H1 (cell line): Measurements from ENCODE around the gene USP9Y. TPM values are rescaled to one million over a fixed set of nuclear protein-coding genes. Genes with fewer than 3 reads are reported as not detected.

Experiments used
- CTCF ChIA-PET: fragments of 300-600 bp; sonication (Branson Sonifier 250); formaldehyde crosslinking; loops from one replicate; lab custom pipeline; 2021; ENCODE audit not compliant: partially characterized antibody; lab: Charles Lee
- POLR2A ChIA-PET: fragments of 300-600 bp; sonication (Branson Sonifier 250); formaldehyde crosslinking; loops from one replicate; lab custom pipeline; 2021; ENCODE audit warnings: inconsistent platforms; ENCODE audit not compliant: partially characterized antibody; lab: Charles Lee
- DNase-seq, 2 experiments: peaks; one replicate each; pipeline versions ENCODE4 v3.0.0 to v3.0.0-alpha.2; 2010 to 2022; ENCODE audit warnings: low spot score in 2 of 2, low read depth in 1 of 2, mixed read lengths in 1 of 2
- FAIRE-seq: peaks from 2 replicates; lab custom pipeline; 2011; peaks lifted over from hg19 to GRCh38; lab: Jason Lieb, UNC
- H2AFZ ChIP-seq: 2 replicates; pipeline ENCODE4 v1.8.1; 2012; ENCODE audit warnings: low read length, inconsistent platforms
- H2AK5ac ChIP-seq: 2 replicates; pipeline ENCODE4 v1.6.1; 2013; ENCODE audit warnings: low read depth, low read length
- H2BK120ac ChIP-seq: replicated peaks from 2 replicates; pipeline ENCODE3; 2013; ENCODE audit warnings: low read depth, low read length, inconsistent platforms
- H2BK12ac ChIP-seq: 2 replicates; pipeline ENCODE4 v1.6.1; 2013; ENCODE audit warnings: low read depth, low read length
- H2BK15ac ChIP-seq: 2 replicates; pipeline ENCODE4 v1.6.1; 2013; ENCODE audit warnings: low read length
- H2BK20ac ChIP-seq: 2 replicates; pipeline ENCODE4 v1.6.1; 2013; ENCODE audit warnings: low read length
- H2BK5ac ChIP-seq: 2 replicates; pipeline ENCODE4 v1.6.1; 2013; ENCODE audit warnings: low read depth, low read length
- H3K14ac ChIP-seq: 2 replicates; pipeline ENCODE4 v1.6.1; 2013; ENCODE audit warnings: inconsistent platforms; ENCODE audit not compliant: insufficient read length
- H3K18ac ChIP-seq: 2 replicates; pipeline ENCODE4 v1.6.1; 2013; ENCODE audit warnings: low read length; ENCODE audit errors: extremely low read depth
- H3K23ac ChIP-seq: 2 replicates; pipeline ENCODE4 v1.6.1; 2013; ENCODE audit warnings: inconsistent platforms; ENCODE audit not compliant: insufficient read length
- H3K23me2 ChIP-seq: 2 replicates; pipeline ENCODE4 v1.6.1; 2013; ENCODE audit warnings: low read depth, low read length
- H3K27ac ChIP-seq: 2 replicates; pipeline ENCODE4 v1.6.1; 2011; ENCODE audit warnings: low read depth, low read length, inconsistent platforms
- H3K27me3 ChIP-seq, 4 experiments: replicated peaks in 1 of 4; 1 replicate in 1 of 4; 2 replicates in 3 of 4; pipeline versions ENCODE4 v1.6.1 to v1.8.1; 2011 to 2013; ENCODE audit warnings: low read length in 3 of 4, mild to moderate bottlenecking in 3 of 4, inconsistent platforms in 2 of 4, mixed read lengths in 2 of 4, moderate library complexity in 1 of 4; ENCODE audit not compliant: control insufficient read depth in 3 of 4, insufficient read depth in 3 of 4; ENCODE audit errors: extremely low read depth in 1 of 4
- H3K36me3 ChIP-seq, 4 experiments: 2 replicates each; pipeline versions ENCODE4 v1.6.1 to v1.8.1; 2011 to 2013; ENCODE audit warnings: mild to moderate bottlenecking in 4 of 4, low read length in 3 of 4, moderate library complexity in 2 of 4, control low read depth in 1 of 4, inconsistent platforms in 1 of 4; ENCODE audit not compliant: insufficient read depth in 4 of 4, control insufficient read depth in 2 of 4
- H3K4ac ChIP-seq: replicated peaks from 2 replicates; pipeline ENCODE3; 2013; ENCODE audit warnings: low read length, low read depth, mixed read lengths, inconsistent platforms; ENCODE audit not compliant: insufficient read length
- H3K4me1 ChIP-seq, 4 experiments: replicated peaks in 1 of 4; 1 replicate in 1 of 4; 2 replicates in 3 of 4; pipeline versions ENCODE4 v1.6.1 to v1.8.1; 2011 to 2013; ENCODE audit warnings: low read length in 3 of 4, inconsistent platforms in 2 of 4, mixed read lengths in 1 of 4; ENCODE audit not compliant: insufficient read depth in 4 of 4, control insufficient read depth in 3 of 4
- H3K4me2 ChIP-seq, 2 experiments: 2 replicates each; pipeline versions ENCODE4 v1.6.1 to v1.8.1; 2011 to 2013; ENCODE audit warnings: low read depth in 2 of 2, low read length in 2 of 2, control low read depth in 1 of 2, inconsistent platforms in 1 of 2, mild to moderate bottlenecking in 1 of 2; ENCODE audit not compliant: insufficient read depth in 1 of 2
- H3K4me3 ChIP-seq, 4 experiments: fragments of 200-600, 300-600 bp in 1 of 4; sonication (generic), shearing (Covaris generic), sonication (Bioruptor Twin) in 1 of 4; 2 replicates each; pipeline versions ENCODE4 v1.5.1 to v1.8.1; 2011 to 2016; ENCODE audit warnings: low read length in 4 of 4, low read depth in 3 of 4, control low read depth in 2 of 4, inconsistent platforms in 2 of 4, mild to moderate bottlenecking in 2 of 4, mixed read lengths in 1 of 4, moderate library complexity in 1 of 4; ENCODE audit not compliant: insufficient read depth in 2 of 4; ENCODE audit errors: extremely low read depth in 1 of 4
- H3K56ac ChIP-seq: replicated peaks from 2 replicates; pipeline ENCODE3; 2013; ENCODE audit warnings: low read depth, mild to moderate bottlenecking, mixed read lengths, low read length, inconsistent platforms; ENCODE audit not compliant: insufficient read length
- H3K79me1 ChIP-seq: 2 replicates; pipeline ENCODE4 v1.6.1; 2013; ENCODE audit warnings: low read depth, low read length, control low read depth
- H3K79me2 ChIP-seq, 2 experiments: 2 replicates each; pipeline versions ENCODE4 v1.6.1 to v1.8.1; 2012 to 2013; ENCODE audit warnings: low read length in 2 of 2, mild to moderate bottlenecking in 2 of 2, inconsistent platforms in 1 of 2; ENCODE audit not compliant: insufficient read depth in 2 of 2, control insufficient read depth in 1 of 2
- H3K9ac ChIP-seq, 4 experiments: replicated peaks in 1 of 4; 1 replicate in 1 of 4; 2 replicates in 3 of 4; pipeline versions ENCODE4 v1.6.1 to v1.8.1; 2011 to 2013; ENCODE audit warnings: low read depth in 3 of 4, low read length in 3 of 4, control low read depth in 2 of 4, mild to moderate bottlenecking in 2 of 4, moderate library complexity in 2 of 4, inconsistent platforms in 1 of 4; ENCODE audit errors: extremely low read depth in 1 of 4
- H3K9me3 ChIP-seq, 2 experiments: 2 replicates each; pipeline versions ENCODE4 v1.6.1 to v1.8.1; 2012 to 2013; ENCODE audit warnings: mild to moderate bottlenecking in 2 of 2, moderate library complexity in 2 of 2, control low read depth in 1 of 2, inconsistent platforms in 1 of 2, low read depth in 1 of 2, low read length in 1 of 2, mixed read lengths in 1 of 2; ENCODE audit not compliant: insufficient read depth in 2 of 2
- H4K20me1 ChIP-seq, 2 experiments: replicated peaks in 1 of 2; 2 replicates each; pipeline versions ENCODE3 to v1.8.1; 2011 to 2013; ENCODE audit warnings: inconsistent platforms in 2 of 2, low read length in 2 of 2, mild to moderate bottlenecking in 1 of 2; ENCODE audit not compliant: insufficient read depth in 2 of 2, control insufficient read depth in 1 of 2
- H4K5ac ChIP-seq: 2 replicates; pipeline ENCODE4 v1.6.1; 2013; ENCODE audit warnings: low read length, low read depth, mixed read lengths, inconsistent platforms; ENCODE audit not compliant: insufficient read length
- H4K8ac ChIP-seq: 2 replicates; pipeline ENCODE4 v1.8.0; 2013; ENCODE audit warnings: mild to moderate bottlenecking, moderate library complexity, low read length, inconsistent platforms; ENCODE audit not compliant: insufficient read depth; ENCODE audit errors: extremely low read depth
- H4K91ac ChIP-seq: replicated peaks from 2 replicates; pipeline ENCODE3; 2013; ENCODE audit warnings: low read length, mixed read lengths, inconsistent platforms; ENCODE audit not compliant: insufficient read length
- EZH2 ChIP-seq: fragments of 200-600 bp; sonication (generic); IDR thresholded peaks from 2 replicates; pipeline ENCODE4 v1.7.1; 2012; ENCODE audit warnings: low read depth, mild to moderate bottlenecking, moderate library complexity, low read length, inconsistent platforms; ENCODE audit not compliant: severe bottlenecking
- SRF ChIP-seq: IDR thresholded peaks from 2 replicates; pipeline ENCODE4 v1.6.1; 2011; ENCODE audit warnings: mild to moderate bottlenecking, low read depth, low read length, moderate library complexity
- TBP ChIP-seq: IDR thresholded peaks from 2 replicates; pipeline ENCODE4 v1.6.1; 2011; ENCODE audit warnings: low read depth, low read length, improper control_type of control experiment
- WGBS, 2 experiments: shearing (Covaris generic) in 1 of 2; methylation state at CpG; one replicate each; pipeline versions ENCODE4 v1.1.6 to v1.1.7; 2013 to 2015; ENCODE audit warnings: low lambda C conversion rate in 2 of 2, mixed read lengths in 2 of 2, inconsistent platforms in 1 of 2, low coverage in 1 of 2, missing lambda C conversion rate in 1 of 2; ENCODE audit not compliant: insufficient replicate concordance in 2 of 2, insufficient coverage in 1 of 2, insufficient read length in 1 of 2; ENCODE audit errors: extremely low coverage in 1 of 2, missing lambda C conversion rate in 1 of 2; 5-methylcytosine and 5-hydroxymethylcytosine counted together
- polyA plus RNA-seq, 7 experiments: library from polyadenylated mRNA; depleted of rRNA in 3 of 7; stranded (reverse) in 5 of 7; unstranded in 2 of 7; fragments of >200 nt in 5 of 7; fragments of 200-250 nt in 2 of 7; gene quantifications; 1 replicate in 5 of 7; 2 replicates in 1 of 7; 4 replicates in 1 of 7; pipeline versions ENCODE4 v1.2.1 to v1.2.3, GENCODE V29; 2011 to 2013; ENCODE audit warnings: missing spikeins in 2 of 7, mixed read lengths in 2 of 7
- total RNA-seq: library from RNA; stranded (reverse); fragmentation: NEBNext Ultra II Directional; extraction: Animal tissue kit (Norgen Biotek cat#: 25700); gene quantifications from 2 replicates; pipeline ENCODE4 v1.2.1, GENCODE V29; 2021

Gene USP9Y
- total and polyA plus RNA-seq, 2 of the 8 experiments (the other 6 are each of a cell fraction or from before 2014, with no cell fraction given): 28.3 to 34.1 TPM

DNA sequence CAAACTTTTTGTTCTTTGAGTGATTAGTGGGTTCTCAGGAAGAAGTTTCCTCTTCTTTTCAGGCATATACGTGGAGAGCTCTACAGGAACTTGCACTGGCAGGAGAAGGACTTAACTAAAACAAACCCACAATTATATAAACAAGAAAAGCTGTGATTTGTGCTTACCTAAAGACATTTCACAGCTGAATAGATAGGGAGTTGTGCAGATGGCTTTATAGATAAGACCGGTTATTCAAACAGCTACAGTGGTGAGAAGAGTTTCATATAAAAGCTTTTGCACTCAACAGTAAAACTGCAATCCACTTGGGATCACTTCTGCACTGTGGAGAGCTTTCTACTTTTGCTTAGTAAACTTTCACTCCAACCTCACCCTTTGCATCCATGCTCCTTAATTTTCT, 197.6 kb downstream of the USP9Y start:
- Histone ChIP-seq H3K79me2 (no peaks in the 10 kb centered on the region), H3K23ac (no peak overlapping the region), H2AK5ac (no peak overlapping the region), H4K5ac (no peak overlapping the region), H2BK5ac (no peak overlapping the region), H4K8ac (no peak overlapping the region), H3K4me3 (no peak overlapping the region), H3K9me3 (no peaks in the 10 kb centered on the region), H4K20me1 (no peaks in the 10 kb centered on the region), H3K18ac (no peak overlapping the region), H3K36me3 (no peaks in the 10 kb centered on the region), H3K4me1 (no peaks in the 10 kb centered on the region), H4K91ac (no peak overlapping the region), H2BK15ac (no peak overlapping the region), H2BK20ac (no peak overlapping the region), H3K4me2 (no peak overlapping the region), H2BK120ac (no peak overlapping the region), H3K14ac (no peak overlapping the region), H3K79me1 (no peaks in the 10 kb centered on the region), H2AFZ (no peak overlapping the region), H3K9ac (no peak overlapping the region), H3K27me3 (no peaks in the 10 kb centered on the region), H3K23me2 (no peaks in the 10 kb centered on the region), H3K56ac (no peak overlapping the region), H3K4ac (no peak overlapping the region), H2BK12ac (no peak overlapping the region), H3K27ac (no peak overlapping the region)
- DNase-seq (no peak), FAIRE-seq (no peak)
- TF ChIP-seq EZH2 (no peak), SRF (no peak), TBP (no peak)
- WGBS, 2 experiments: 81% methylated on average over 2 of the region's 2 CpGs; no CpG with 5 or more reads in 1 of the 2 experiments
- CTCF ChIA-PET: no interaction called here
- POLR2A ChIA-PET: interaction anchor here (1.1 kb wide), 1 partner anchor 9 kb away, joined by 3 read pairs; no protein-coding TSS in a partner anchor
